ENCODE measurements around the gene SSTR4.

SSTR4 gene

DNA sequence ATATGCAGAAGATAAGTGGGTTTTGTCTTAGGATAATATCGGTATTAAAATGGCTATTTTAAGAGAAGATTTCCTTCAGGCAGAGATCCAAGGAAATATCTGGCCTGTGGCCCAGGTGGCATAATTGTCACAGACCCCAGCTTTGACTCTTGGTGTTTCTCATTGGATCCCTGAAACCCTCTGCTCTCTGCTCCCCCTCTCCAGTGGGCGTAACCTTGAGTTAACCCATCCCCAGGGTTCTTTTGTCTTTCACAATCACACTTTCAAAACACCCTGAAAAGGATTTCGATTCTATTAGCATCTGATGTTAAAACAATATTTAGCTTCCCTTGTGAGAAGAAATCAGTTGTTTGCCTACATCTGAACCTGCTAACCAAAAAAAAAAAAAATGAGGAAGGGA, 7.2 kb downstream of the SSTR4 start:
- no peak for DNase-seq (ENCODE audit: low read depth)

DNA sequence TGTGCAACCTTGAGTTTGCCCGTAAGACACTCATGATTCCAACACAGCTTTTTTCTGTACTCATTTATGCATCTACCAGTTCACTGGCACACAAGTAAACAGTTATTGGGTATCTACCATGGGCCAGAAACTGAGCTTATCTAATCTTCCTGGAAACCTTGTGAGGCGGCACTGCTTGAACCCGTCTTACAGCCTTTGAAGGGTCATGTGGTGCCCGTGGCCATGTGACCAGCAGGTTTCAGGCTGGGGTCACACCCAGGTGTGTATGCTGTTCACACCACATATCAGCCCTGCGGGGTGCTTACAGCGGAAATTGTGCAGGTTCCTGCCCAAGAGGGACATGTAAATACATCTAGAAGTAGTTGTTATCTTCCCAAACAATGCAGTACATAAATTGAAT, 8.3 kb downstream of the SSTR4 start:
- no peak for DNase-seq (ENCODE audit: low read depth)

DNA sequence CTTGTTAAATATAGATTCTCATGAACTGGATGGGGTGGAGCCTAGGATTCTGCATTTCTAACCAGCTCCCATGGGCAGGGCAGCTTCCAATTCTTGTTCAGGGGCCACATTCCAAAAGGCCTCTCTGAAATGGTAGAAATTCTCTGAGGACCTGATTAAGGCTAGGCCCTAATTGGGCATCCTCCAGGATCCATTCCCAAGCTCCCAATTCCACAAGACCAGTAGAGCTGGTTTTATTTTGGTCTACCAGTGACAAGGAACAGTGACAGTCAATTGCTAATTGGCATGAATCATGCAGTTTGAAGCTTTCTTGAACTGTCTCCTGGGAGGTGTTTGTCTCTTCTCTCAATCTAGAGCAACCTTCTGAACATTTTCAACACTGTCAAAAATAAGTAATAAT, 11.3 kb downstream of the SSTR4 start:
- DNase-seq (ENCODE audit: low read depth) = no peak

DNA sequence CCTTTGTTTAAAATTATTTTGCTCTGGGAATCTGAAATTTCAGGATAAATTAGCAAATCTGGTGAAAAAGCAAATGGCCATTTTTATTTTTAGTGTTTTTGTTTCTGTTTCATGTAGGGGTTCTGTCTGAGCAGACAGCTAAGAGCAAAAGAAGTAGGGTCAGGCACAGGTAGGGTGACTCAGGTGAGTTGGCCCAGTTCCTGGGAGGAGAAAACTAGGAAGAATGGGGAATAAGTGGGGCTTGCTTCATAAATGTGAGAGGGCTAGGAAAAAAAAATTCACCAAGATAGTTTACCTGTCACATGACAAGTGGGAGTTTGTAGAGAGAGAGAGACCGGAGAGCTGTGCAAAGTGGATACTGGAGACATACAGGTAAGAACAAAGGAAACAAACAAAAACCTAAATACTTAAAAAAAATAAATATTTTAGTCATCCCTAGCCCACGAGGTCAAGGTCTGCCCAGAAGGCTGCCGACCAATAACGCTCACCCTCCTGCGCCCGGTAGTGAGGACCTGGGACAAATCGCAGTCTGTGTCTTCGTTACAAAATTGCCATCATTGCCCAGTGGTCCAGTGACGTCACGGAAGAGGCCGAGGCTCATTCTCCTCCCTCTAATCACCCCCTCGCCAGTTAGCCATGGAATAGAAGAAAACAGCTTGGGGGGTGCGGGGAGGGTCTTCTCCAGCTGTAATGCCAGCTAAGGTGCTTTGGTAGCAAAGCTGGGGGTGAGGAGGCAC, 12.1 kb downstream of the SSTR4 start:
- no peak for DNase-seq (ENCODE audit: low read depth)

DNA sequence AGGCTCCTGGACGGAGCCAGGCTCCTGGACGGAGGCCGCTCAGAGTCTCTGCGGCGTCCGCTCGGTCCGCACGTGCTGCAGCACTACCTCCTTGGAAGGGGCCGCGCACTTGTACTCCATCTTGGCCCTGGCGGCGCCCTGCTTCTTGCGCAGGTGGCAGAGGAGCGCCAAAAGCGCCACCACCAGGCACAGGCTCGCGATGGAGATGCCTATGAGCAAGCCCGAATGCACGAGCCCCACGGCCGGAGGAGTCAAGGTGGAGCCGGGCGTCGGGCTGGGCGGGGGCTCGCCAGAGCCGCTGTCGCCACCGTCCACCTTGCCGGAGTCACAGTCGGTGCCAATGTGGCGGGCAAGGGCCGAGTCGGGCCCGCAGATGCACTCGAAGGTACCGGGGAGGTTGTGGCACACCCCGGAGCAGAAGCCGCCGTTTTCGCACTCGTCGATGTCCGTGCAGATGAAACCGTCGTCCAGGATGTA, 12.7 kb downstream of the SSTR4 start:
- DNase-seq (ENCODE audit: low read depth) = no peak

DNA sequence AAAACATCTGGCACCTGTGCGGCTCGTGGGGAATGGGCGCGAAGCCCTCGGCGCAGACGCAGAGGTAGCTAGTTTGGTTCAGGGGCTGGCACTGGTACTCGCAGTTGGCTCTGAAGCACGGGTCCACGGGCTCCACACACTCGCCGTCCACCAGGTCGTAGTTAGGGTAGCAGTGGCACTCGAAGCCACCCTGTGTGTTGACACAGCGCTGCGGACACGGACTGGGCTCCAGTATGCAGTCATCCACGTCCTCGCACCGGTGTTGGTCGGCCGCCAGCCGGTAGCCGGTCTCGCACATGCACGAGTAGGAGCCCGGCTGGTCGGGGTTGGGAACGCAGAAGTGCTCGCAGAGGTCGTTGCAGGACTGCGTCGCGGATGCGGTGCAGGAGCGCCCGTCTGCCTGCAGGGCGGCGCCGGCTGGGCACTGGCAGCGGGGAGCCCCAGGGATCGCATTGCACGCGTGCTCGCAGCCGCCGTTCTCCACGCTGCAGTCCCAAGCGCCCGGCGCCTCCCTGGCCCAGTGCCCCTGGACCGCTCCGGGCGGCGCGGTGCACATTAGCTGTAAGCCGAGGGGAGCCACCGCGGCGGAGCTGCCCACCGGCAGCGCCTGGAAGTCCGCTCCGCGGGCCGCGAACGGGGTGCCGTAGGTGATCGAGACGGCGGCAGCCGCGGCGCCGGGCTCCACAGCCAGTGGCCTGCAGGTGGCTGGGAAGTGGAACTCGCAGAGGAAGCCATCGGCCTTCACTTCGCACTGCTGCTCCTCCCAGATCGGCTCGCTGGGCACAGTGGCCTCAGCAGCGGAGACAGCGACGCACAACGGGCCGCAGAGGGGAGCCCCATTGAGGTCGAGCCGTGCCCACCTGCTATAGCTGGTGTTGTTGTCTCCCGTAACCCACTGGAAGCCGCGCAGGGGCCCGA, 13.4 kb downstream of the SSTR4 start:
- no peak for DNase-seq (ENCODE audit: low read depth)

DNA sequence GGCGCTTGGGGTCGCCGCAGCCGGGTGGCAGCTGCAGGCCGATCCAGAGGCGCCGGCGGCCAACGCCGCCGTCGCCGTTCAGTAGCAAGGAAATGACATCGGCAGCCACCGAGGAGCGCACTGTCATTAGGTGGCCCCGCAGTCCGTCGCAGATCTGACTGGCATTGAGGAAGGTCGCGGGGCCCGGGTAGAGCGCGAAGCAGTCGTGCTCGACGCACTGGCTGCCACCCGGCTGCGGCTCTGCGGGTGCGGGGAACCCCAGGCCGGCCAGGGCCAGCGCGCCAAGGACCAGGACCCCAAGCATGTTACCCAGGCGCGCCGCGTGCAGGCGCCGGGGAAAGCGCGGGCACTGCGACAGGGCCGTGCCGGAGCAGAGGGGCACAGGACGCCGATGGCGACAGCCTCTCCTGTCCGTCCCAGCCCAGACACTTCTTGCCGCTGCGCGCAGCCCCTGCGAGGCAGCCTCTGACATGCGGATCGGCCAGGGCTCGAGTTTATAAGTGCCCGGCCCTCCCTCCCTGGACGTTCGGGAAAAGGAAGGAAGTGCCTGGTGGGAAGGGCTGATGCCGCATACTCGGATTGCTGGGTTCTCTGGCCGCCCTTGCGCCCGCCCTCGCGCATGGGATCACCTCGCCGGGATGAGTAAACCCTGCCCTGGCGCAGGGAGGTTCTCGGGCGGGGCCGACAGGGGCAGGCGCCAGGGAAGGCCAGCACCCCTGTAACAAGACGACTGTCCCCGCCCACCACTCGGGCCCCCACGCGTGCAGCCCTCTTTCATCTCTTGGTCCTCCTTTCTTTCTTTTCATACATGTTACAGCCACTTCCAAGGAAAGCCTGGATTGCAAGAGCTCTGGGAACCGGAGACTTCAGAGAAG, 14.3 kb downstream of the SSTR4 start, which contains the start of gene THBD:
Gene THBD (minus strand): TSS at position 472 of the 875 bp plus-strand sequence. CDS start 168 bp downstream, at position 304.
- DNase-seq (ENCODE audit: low read depth) = no peak

DNA sequence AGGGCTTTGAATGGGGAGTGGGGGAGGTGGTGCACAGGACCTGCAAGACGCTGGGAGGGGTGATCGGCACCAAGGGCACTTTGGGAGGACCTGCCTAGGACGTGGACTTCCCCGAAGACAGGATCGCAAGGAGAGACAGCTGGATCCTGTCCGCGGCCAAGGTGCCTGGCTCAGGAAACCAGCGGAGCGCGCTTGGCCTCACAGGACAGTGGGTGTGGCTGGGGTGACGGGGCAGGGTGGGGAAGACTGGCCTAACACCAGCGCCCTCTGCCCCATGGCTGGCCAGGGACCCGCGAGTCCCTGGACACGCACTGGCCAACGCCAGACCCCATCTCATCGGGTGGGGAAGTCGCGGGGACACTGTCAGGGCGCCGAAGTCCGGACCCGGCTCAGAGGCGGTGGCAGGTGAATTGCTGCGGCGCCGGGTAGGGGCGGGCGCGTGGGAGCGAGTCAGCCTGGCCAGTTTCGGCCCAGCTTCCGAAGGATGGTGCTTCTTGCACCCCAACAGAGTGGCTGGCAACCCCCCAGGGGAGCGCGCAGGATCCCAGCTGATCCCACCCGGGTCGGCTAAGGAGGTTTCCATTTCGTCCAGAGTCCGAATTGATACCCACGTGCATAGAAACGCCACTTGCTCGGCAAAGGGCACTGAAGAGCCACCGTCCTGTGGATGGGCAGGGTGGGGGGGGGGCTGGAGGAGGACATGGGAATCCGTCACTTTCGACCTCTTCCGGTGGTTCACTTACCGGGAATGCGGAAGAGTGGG, 15.1 kb downstream of the SSTR4 start:
- no peak for DNase-seq (ENCODE audit: low read depth)

DNA sequence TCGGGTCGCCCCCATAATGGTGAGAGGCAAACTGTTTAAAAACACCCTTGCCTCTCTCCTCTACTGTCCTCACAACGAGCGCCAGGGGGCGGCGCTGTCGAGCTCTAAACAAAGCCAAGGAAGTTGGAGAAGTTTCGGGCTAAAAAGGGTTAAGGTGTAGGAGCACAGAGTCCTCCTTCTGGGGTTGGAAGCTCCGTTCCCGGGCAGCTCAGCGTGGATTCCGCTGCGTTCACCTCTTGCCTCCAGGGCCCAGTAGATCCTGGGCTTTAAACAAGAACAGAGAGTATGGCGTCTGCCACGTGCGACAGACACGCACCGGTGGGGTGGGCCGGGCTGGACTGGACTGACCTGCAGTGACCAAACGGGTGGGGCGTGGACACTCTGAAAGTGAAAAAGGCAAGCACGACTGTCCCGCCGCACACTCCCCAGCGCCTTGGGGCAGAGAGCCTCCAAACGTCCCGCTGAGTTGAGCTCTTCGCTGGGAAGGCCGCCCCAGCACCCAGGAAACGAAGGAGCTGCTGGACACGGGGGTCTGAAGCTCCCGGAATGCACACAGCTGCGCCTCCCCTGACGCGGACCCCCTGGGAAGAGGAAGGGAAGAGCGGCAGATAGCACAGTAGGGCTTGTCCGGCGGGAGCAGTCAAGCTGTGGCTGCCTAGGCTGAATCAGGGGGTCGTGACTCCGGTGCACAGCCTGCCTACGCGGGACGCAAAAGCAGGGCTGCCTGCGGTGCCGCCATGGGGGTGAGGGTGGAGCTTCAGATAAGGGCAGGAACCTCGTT, 15.9 kb downstream of the SSTR4 start:
- DNase-seq (ENCODE audit: low read depth) = no peak

DNA sequence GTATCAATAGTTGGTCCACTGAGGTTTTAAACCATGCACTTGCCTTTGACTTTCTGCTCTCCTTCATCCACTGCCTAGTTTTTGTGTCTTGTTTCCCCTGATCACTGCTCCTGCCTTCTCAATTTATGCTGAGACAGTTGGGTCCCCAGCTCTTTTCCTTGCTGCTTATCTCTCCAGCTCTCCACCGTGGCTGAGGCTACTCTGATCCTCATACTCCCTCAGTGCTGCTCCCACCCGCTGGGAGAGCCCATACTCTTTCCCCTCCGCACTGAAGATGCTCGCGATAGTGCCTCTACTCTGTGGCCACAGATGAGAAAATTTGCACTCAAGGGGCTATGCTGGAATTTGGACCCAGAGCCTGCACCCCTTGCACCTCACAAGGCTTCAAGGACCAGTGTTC, 17.8 kb downstream of the SSTR4 start:
- DNase-seq (ENCODE audit: low read depth) = no peak

DNA sequence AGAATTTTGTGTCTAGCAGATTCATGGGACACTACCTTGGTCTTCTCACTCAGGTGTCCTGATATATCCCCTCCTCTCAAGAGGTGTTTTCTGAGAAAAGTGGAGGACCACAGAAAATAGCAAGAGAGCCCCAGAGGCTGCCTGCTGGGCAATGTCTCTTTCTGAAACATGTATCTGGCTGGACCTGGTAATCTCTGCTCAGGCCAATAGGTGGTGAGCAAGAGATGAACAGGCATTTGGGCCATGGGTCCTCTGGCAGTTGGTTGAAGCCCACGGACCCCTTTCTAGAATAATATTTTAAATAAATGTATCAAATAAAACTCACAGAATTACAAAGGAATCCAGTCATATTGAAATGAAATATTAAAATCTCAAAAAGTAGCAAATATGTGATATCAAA, 23.1 kb downstream of the SSTR4 start:
- no peak for DNase-seq (ENCODE audit: low read depth)

DNA sequence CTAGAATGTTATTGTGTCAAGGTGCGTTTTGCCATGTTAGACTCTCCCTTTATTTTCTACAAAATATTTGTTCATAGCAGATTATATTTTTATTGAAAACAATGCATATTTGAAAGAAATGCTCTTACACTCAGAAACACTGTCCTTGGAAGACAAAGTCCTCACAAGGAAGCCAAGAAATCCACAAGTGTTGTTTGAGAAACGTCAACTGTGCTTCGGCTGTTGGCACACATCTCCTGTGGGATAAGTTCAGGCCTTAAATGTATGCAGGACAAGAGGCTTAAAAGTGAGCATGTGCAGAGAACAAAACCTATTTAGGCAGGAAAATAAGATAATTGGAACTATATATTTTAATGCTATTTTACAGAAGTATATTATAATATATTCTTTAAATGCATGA, 23.9 kb downstream of the SSTR4 start:
- DNase-seq (ENCODE audit: low read depth) = no peak

DNA sequence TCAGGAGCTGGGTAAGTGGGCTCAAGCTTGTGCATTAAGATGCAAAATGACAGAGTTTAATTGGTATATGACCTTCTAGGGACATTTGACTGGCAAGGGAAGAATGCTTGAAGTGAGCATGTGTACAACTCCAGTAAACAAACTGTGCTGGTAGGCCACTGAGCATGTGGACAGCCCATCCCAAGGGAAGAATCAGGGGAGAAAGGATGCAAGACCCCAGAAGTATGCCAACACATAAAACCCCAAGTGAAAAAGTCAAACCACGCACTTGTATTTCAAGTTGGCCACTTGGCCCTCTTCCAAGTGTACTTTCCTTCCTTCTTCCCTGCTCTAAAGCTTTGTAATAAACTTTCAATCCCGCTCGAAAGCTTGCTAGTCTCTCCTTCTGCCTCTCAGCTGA, 24.7 kb downstream of the SSTR4 start:
- DNase-seq (ENCODE audit: low read depth) = no peak

DNA sequence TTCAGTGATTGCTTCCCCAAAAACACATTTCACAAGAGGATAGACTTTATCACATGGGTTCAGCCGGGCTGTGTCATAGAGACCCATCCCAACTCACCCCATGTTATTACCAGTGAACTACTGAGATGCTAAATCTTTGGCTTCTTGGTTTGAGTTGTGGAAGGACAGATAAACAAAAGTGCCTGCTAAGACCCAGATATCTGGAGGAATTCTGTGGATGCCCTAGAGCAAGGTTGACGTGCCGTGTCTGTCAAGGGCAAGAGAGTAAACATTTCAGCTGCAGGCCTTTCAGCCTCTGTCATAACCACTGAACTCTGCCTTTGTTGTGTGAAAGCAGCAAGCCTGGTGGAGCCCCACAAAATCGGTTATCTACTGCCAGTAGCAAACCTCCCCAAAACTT, 25.5 kb downstream of the SSTR4 start:
- DNase-seq (ENCODE audit: low read depth) = no peak

DNA sequence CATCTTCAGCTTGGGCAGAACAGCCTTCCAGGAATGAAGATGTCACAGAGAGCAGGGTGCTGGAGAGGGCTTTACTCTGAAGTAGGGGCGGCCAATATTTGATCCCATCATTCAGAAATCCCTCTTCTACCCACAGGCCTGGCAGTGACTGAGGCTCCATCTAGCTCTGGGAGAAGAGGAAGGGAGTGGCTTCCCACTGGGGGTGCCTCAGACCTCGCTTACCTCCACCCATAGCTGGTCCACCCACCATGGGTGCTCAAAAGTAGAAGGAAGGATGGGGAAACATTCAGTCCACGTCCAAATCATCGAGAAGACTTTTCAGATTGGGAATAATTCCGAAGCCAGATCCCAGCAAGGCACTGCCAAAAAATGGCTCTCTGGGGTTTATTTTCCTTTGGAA, 26.1 kb downstream of the SSTR4 start:
- DNase-seq (ENCODE audit: low read depth) = no peak

DNA sequence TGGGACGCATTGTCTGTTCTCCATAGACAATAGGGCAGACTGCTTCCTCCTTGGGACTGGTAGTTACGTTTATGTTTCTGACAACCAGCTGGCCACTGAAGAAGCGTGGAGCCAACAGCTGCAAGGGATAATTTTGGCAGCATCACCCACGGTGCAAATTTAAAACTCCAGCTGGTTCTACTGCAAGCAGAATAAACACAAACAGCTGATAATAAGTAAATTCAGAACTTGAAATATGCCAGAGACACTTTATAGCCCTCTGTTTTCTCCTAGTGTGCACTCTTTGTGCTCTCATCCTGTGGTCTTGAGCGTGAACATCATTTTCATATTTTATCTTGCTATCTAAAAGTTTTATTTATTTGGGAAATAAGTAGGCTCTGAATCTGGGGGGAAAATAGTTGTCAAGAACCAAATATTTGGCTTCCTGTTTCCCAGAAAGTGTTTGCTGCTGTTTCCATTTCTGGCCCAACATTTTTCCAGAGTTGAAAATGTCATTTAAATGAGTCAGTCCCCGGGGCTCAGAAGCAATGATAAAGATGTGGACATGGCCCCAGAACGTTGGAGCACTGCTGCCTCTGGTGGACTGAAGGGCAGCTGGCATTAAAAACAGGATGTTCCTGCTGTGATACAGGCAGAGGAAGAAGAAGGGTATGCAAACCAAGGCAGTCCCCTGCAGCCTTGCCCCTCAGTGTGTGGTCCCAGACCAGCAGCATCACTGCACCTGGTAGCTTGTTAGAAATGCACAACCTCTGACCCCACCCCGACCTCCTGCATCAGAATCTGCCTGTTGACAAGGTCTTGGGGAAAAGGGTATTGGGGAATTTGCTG, 26.8 kb downstream of the SSTR4 start:
- DNase-seq (ENCODE audit: low read depth) = no peak

DNA sequence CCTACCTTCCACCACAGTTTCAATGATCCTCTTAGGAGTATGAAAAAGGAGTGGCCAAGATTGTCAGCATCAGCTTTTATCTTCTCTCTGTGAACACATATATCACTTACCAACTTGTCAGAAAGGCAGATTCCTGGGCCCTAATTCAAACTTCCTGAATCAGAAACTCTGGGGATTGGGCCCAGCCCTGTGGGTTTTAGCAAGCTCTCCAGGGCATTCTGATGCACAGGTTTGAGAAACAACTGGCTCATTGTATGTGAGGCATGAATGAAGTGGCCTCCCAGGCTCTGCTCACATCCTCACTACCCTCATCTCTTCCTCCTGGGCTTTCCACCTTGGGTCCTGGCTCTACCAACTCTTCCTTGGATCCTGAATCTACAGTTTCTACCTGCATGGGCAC, 27.5 kb downstream of the SSTR4 start:
- no peak for DNase-seq (ENCODE audit: low read depth)

DNA sequence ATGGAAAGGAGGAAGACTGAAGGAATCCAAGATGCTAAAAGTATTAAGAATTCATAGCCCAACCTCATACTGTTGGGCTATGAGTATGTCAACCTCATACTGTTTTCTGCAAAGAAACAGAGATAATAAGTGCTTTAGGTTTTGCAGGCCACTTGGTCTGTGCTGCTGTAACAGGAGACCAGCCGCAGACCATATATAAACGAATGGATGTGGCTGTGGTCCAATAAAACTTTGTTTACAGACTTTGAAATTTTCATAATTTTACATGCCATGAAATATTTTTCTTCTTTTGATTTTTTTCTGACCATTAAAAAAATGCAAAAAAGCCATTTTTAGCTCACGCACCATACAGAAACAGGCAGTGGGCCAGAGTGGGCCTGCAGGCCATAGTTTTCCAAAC, 28.1 kb downstream of the SSTR4 start:
- DNase-seq (ENCODE audit: low read depth) = no peak

DNA sequence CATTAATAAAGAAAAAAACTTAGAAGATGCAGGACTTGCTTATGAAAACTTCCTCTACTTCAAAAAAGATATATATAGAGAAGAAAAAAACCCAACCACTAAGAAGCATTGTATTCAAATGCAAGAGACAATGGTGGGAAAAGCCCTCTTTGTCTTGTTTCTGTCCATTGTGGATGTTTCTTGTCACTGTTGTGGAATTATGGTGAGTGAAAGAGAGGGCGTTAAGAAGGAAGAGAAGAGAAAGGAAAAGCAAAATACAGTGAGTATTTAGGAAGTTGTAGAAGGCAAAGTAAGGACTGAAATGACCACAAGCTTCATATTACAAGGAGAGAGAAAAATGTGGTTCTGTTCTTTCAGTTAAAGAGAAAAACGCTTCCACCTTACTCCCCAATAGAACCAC, 28.5 kb downstream of the SSTR4 start:
- no peak for DNase-seq (ENCODE audit: low read depth)

Measured in stimulated activated CD4-positive, alpha-beta T cell treated with anti-CD3 and anti-CD28 coated beads, Interleukin-2, amount 100 ng/mL, for 4 hours (primary cell).